ENCODE results near the gene SCAF4.
A peak's percentile ranks its signal among the peaks of the same experiment; 100 is the strongest.
"Not testable (repeated sequence)": the region's sequence is repeated elsewhere in the genome, so short reads cannot be mapped to it uniquely, and the experiment has no call there.

SCAF4 gene

DNA sequence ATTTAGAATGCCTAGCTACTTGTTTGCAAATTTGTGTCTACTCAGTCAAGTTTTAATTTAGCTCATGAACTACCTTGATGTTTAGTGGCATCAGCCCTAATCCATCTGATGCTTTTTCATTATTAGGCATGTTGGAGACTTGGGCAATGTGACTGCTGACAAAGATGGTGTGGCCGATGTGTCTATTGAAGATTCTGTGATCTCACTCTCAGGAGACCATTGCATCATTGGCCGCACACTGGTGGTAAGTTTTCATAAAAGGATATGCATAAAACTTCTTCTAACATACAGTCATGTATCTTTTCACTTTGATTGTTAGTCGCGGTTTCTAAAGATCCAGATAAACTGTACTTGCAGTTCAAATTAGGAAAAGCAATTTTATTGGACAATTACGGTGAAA is 64.8 kb downstream of the SCAF4 start:
- H3K36me3 Mint-ChIP-seq (ENCODE audit: low read depth) = peaks cover 67% of the 10 kb centered on the region
- no peaks in the 10 kb centered on the region for H3K9me3 Mint-ChIP-seq
- no peak overlapping the region for H3K4me3 Mint-ChIP-seq
- no peaks in the 10 kb centered on the region for H3K27me3 Mint-ChIP-seq (ENCODE audit: low read depth)
- TF ChIP-seq, protein P1, sequence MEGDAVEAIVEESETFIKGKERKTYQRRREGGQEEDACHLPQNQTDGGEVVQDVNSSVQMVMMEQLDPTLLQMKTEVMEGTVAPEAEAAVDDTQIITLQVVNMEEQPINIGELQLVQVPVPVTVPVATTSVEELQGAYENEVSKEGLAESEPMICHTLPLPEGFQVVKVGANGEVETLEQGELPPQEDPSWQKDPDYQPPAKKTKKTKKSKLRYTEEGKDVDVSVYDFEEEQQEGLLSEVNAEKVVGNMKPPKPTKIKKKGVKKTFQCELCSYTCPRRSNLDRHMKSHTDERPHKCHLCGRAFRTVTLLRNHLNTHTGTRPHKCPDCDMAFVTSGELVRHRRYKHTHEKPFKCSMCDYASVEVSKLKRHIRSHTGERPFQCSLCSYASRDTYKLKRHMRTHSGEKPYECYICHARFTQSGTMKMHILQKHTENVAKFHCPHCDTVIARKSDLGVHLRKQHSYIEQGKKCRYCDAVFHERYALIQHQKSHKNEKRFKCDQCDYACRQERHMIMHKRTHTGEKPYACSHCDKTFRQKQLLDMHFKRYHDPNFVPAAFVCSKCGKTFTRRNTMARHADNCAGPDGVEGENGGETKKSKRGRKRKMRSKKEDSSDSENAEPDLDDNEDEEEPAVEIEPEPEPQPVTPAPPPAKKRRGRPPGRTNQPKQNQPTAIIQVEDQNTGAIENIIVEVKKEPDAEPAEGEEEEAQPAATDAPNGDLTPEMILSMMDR (IDR thresholded peaks at IDR 0.05; ENCODE audit: unreplicated experiment in 3 of 3) = no peak
- H3K4me1 Mint-ChIP-seq = peaks cover 23% of the 10 kb centered on the region
- H3K27ac Mint-ChIP-seq = no peak overlapping the region

DNA sequence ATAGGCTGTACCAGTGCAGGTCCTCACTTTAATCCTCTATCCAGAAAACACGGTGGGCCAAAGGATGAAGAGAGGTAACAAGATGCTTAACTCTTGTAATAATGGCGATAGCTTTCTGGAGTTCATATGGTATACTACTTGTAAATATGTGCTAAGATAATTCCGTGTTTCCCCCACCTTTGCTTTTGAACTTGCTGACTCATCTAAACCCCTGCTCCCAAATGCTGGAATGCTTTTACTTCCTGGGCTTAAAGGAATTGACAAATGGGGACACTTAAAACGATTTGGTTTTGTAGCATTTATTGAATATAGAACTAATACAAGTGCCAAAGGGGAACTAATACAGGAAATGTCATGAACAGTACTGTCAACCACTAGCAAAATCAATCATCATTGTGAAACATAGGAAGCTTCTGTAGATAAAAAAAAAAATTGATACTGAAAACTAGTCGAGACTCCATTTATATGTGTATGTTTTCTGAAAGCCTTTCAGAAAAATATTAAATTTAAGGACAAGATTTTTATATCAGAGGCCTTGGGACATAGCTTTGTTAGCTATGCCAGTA is 65.4 kb downstream of the SCAF4 start:
- Mint-ChIP-seq H3K4me3 (no peak overlapping the region), H3K36me3 (ENCODE audit: low read depth) (peaks cover 68% of the 10 kb centered on the region), H3K9me3 (no peaks in the 10 kb centered on the region), H3K27ac (peak overlapping the region in 1 of 3 experiments; percentile 20), H3K27me3 (ENCODE audit: low read depth) (no peaks in the 10 kb centered on the region), H3K4me1 (peaks cover 25% of the 10 kb centered on the region)
- TF ChIP-seq, protein P1 (IDR thresholded peaks at IDR 0.05; ENCODE audit: unreplicated experiment in 3 of 3) = no peak

DNA sequence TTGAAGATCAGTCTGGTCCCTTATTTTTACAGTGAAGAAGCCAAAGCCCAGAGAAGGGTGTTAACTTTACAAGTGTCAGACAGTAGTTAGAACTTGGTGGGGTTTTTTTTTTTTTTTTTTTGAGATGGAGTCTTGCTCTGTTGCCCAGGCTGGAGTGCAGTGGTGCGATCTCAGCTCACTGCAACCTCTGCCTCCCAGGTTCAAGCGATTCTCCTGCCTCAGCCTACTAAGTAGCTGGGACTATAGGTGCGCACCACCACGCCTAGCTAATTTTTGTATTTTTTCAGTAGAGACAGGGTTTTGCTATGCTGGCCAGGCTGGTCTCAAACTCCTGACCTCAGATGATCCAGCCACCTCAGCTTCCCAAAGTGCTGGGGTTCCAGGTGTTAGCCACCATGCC is 66.0 kb downstream of the SCAF4 start:
- not testable (repeated sequence) for H3K27ac Mint-ChIP-seq; H3K4me3 Mint-ChIP-seq; H3K27me3 Mint-ChIP-seq (ENCODE audit: low read depth); H3K9me3 Mint-ChIP-seq
- Mint-ChIP-seq H3K36me3 (ENCODE audit: low read depth) (peaks cover 69% of the 10 kb centered on the region), H3K4me1 (peaks cover 29% of the 10 kb centered on the region)

DNA sequence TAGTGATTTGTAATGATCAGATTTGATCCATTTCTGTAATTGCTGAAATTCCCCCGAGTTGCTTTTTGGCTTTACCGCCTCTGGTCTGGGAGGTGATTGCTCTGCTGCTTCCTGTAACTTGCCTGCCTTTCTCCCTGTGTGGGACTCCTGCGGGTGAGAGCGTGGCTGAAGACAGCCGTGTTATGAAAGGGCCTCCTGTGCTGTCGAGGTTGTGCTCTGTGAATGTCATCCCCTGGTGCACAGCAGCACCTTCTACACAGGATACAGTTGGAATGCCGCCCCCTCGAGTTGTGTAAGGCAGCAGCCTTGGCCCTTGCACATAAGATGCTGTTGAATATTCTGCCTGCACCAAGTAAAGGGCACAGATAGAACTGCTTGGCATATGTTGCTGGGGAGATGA is 66.5 kb downstream of the SCAF4 start:
- Mint-ChIP-seq H3K9me3 (no peaks in the 10 kb centered on the region), H3K4me3 (peak overlapping the region in 1 of 3 experiments; percentile 6), H3K36me3 (ENCODE audit: low read depth) (peaks cover 68% of the 10 kb centered on the region), H3K27me3 (ENCODE audit: low read depth) (no peaks in the 10 kb centered on the region), H3K4me1 (peaks cover 30% of the 10 kb centered on the region), H3K27ac (no peak overlapping the region)
- TF ChIP-seq, protein P1 (IDR thresholded peaks at IDR 0.05; ENCODE audit: unreplicated experiment in 3 of 3) = no peak

DNA sequence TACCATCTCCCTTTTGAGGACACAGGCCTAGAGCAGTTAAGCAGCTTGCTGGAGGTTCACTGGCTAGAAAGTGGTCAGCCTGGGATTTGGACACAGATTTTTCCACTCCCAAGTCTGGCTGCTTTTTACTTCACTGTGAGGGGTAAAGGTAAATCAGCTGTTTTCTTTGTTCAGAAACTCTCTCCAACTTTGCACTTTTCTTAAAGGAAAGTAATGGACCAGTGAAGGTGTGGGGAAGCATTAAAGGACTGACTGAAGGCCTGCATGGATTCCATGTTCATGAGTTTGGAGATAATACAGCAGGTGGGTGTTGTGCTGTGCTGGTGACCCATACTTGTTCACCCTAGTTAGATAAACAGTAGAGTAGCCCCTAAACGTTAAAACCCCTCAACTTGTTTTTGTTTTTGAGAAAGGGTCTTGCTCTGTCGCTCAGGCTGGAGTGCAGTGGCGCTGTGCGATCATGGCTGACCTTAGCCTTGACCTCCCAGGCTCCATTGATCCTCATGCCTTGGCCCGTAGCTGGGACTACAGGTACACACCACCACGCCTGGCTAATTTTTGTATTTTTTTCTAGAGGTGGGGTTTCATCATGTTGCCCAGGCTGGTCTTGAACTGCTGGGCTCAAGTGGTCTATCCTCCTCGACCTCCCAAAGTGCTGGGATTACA is 68.2 kb downstream of the SCAF4 start:
- TF ChIP-seq, protein P1 (IDR thresholded peaks at IDR 0.05; ENCODE audit: unreplicated experiment in 3 of 3) = no peak
- Mint-ChIP-seq H3K27ac (no peak overlapping the region), H3K9me3 (peaks cover 2% of the 10 kb centered on the region), H3K4me3 (no peak overlapping the region), H3K27me3 (ENCODE audit: low read depth) (no peaks in the 10 kb centered on the region), H3K4me1 (peaks cover 37% of the 10 kb centered on the region), H3K36me3 (ENCODE audit: low read depth) (peaks cover 62% of the 10 kb centered on the region)

DNA sequence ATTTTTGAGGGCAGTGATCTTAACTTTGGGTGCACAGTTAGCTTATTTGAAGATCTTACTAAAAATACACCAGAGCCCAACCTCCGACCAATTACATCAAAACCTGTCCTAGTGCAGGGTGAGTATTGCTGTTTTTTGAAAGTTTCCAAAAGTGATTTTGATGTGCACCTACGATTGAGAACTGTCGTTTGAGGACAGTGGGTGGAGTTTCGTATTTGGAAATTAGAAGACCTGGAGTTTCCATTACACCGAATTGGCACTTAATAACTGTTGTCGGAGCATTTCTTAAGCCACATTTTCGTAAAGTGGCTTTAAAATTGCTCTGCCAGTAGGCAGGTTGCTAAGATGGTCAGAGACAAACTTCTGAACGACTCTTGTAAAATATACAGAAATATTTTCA is 71.3 kb downstream of the SCAF4 start:
- Mint-ChIP-seq H3K27me3 (ENCODE audit: low read depth) (no peaks in the 10 kb centered on the region), H3K4me1 (peaks cover 37% of the 10 kb centered on the region), H3K36me3 (ENCODE audit: low read depth) (peaks cover 35% of the 10 kb centered on the region), H3K9me3 (peaks cover 2% of the 10 kb centered on the region), H3K27ac (peak overlapping the region in 1 of 3 experiments; percentile 76), H3K4me3 (peak overlapping the region; percentile 94 to 96 (median 94))
- TF ChIP-seq, protein P1 (IDR thresholded peaks at IDR 0.05; ENCODE audit: unreplicated experiment in 3 of 3) = no peak

Data from nephron (organoid).